ENCODE results near the gene BSN. TPM values are rescaled to one million over a fixed set of nuclear protein-coding genes. Genes with fewer than 3 reads are reported as not detected.
A peak's percentile ranks its signal among the peaks of the same experiment; 100 is the strongest.

BSN gene
- total and polyA plus RNA-seq, 4 donors, result 0.08 to 0.75 (median 0.42) TPM; not detected in 1

DNA sequence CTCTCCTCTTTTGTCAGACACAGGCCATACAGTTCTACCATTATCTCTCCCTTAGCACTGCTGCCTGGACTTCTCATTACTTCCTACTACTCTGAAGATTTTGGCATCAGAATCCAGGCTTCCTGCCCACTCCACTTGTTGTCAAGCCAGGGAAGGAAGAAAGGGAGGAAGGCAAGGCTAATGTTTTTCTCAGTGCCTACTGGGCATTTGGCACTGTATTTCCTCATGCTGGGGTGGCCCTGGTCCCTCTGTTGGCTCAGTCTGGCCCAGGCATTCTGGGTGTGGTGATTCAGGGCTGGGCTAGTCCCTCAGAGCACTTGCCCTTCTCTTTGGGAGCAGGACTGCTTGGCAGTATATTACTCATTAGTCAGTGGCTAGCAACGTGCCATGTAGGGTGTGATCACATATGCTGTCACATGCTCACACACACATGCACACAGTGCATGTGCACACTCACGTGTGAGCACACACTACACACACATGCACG, 52.9 kb downstream of the BSN start:
- no peak for DNase-seq
- Histone ChIP-seq H3K4me1 (ENCODE audit: control insufficient read depth in 1 of 2, insufficient read depth in 2 of 2, low read length in 2 of 2) (no peaks in the 10 kb centered on the region), H3K4me3 (ENCODE audit: low read length in 2 of 2) (no peak overlapping the region), H3K27me3 (ENCODE audit: control insufficient read depth in 1 of 2, insufficient read depth in 2 of 2, low read length in 1 of 2) (no peaks in the 10 kb centered on the region), H3K36me3 (ENCODE audit: control insufficient read depth in 1 of 2, insufficient read depth in 2 of 2, low read length in 1 of 2) (no peaks in the 10 kb centered on the region), H3K27ac (ENCODE audit: low read depth in 1 of 2, low read length in 2 of 2) (no peak overlapping the region), H3K9me3 (ENCODE audit: control insufficient read depth, low read length) (no peaks in the 10 kb centered on the region)
- peak; percentile 34 for ATAC-seq (ENCODE audit: low FRiP score)
- WGBS, 2 donors, result 39 to 46% methylated on average over 3 of the region's 3 CpGs
- intact Hi-C loops (cut with DNase I), result no loop called here

DNA sequence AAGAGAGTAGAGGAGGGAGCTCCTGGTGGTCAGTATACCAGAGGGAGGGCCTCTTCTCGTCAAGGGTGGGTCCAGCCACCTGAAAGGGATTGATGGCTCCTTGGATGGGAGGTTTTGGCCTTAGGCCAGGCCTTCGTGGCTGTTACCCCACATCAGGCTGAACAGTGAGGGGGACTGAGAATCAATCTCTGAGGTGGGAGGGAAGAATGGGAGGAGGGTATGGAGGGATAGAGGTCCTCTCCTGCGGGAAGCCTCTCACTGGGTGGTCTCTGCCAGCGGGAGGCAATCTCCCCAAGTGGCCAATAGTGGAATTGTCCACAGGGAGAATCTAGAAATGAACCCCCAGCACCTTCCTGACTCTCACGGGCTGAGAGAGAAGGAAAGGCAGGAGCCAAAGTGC, 53.5 kb downstream of the BSN start:
- Histone ChIP-seq H3K9me3 (ENCODE audit: control insufficient read depth, low read length) (no peaks in the 10 kb centered on the region), H3K36me3 (ENCODE audit: control insufficient read depth in 1 of 2, insufficient read depth in 2 of 2, low read length in 1 of 2) (no peaks in the 10 kb centered on the region), H3K27me3 (ENCODE audit: control insufficient read depth in 1 of 2, insufficient read depth in 2 of 2, low read length in 1 of 2) (no peaks in the 10 kb centered on the region), H3K27ac (ENCODE audit: low read depth in 1 of 2, low read length in 2 of 2) (no peak overlapping the region), H3K4me1 (ENCODE audit: control insufficient read depth in 1 of 2, insufficient read depth in 2 of 2, low read length in 2 of 2) (no peaks in the 10 kb centered on the region), H3K4me3 (ENCODE audit: low read length in 2 of 2) (no peak overlapping the region)
- WGBS, 2 donors, result 36 to 40% methylated on average over 5 of the region's 5 CpGs
- intact Hi-C loops (cut with DNase I), result no loop called here
- ATAC-seq (ENCODE audit: low FRiP score) (peak; percentile 20), DNase-seq (no peak)

DNA sequence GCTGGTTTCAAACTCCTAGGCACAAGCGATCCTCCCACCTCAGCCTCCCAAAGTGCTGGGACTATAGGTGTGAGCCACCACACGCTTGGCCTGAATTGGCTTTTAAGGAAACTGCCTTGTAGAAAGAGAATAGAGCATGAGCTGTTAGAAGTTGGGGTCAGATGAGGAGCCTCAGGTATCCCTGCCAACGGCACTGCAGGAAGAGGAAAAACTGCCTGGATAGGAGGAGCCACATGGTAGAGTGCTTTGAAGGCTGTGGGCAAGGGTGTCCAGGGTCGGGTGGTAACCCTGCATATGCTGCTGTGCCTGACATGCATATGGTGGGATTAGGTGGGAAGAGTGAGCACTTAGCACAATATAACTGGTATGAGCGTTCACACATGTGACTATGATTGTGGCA, 55.0 kb downstream of the BSN start:
- Histone ChIP-seq H3K27ac (ENCODE audit: low read depth in 1 of 2, low read length in 2 of 2) (no peak overlapping the region), H3K4me3 (ENCODE audit: low read length in 2 of 2) (no peak overlapping the region), H3K27me3 (ENCODE audit: control insufficient read depth in 1 of 2, insufficient read depth in 2 of 2, low read length in 1 of 2) (no peaks in the 10 kb centered on the region), H3K36me3 (ENCODE audit: control insufficient read depth in 1 of 2, insufficient read depth in 2 of 2, low read length in 1 of 2) (no peaks in the 10 kb centered on the region), H3K9me3 (ENCODE audit: control insufficient read depth, low read length) (no peaks in the 10 kb centered on the region), H3K4me1 (ENCODE audit: control insufficient read depth in 1 of 2, insufficient read depth in 2 of 2, low read length in 2 of 2) (no peaks in the 10 kb centered on the region)
- no peak for DNase-seq
- intact Hi-C loops (cut with DNase I), result no loop called here
- WGBS, 2 donors, result 90 to 92% methylated on average over 5 of the region's 5 CpGs
- ATAC-seq (ENCODE audit: low FRiP score), result no peak

DNA sequence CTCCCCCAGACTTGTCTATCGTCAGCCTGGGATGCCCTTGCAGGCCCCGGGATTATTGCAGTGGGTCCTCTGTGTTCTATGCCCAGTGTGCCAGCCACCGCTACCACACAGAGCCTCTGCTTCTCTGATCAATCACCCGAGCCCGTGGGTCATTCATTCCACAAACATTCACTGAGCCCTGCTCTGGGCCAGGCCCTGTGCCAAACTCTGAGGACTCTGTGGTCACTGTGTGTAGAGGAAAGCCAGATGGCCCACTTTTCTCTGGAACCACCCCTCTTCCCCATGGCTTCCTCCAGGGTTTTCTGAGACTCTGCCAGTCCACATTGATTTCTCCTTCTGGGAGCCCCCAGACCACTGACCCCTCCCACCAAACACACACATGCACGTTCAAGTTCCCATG, 55.5 kb downstream of the BSN start:
- Histone ChIP-seq H3K4me1 (ENCODE audit: control insufficient read depth in 1 of 2, insufficient read depth in 2 of 2, low read length in 2 of 2) (no peaks in the 10 kb centered on the region), H3K4me3 (ENCODE audit: low read length in 2 of 2) (no peak overlapping the region), H3K27ac (ENCODE audit: low read depth in 1 of 2, low read length in 2 of 2) (no peak overlapping the region), H3K36me3 (ENCODE audit: control insufficient read depth in 1 of 2, insufficient read depth in 2 of 2, low read length in 1 of 2) (no peaks in the 10 kb centered on the region), H3K9me3 (ENCODE audit: control insufficient read depth, low read length) (no peaks in the 10 kb centered on the region), H3K27me3 (ENCODE audit: control insufficient read depth in 1 of 2, insufficient read depth in 2 of 2, low read length in 1 of 2) (no peaks in the 10 kb centered on the region)
- 66 to 77% methylated on average over 6 of the region's 6 CpGs for WGBS, 2 donors
- DNase-seq (no peak), ATAC-seq (ENCODE audit: low FRiP score) (no peak)
- intact Hi-C loops (cut with DNase I), result no loop called here

DNA sequence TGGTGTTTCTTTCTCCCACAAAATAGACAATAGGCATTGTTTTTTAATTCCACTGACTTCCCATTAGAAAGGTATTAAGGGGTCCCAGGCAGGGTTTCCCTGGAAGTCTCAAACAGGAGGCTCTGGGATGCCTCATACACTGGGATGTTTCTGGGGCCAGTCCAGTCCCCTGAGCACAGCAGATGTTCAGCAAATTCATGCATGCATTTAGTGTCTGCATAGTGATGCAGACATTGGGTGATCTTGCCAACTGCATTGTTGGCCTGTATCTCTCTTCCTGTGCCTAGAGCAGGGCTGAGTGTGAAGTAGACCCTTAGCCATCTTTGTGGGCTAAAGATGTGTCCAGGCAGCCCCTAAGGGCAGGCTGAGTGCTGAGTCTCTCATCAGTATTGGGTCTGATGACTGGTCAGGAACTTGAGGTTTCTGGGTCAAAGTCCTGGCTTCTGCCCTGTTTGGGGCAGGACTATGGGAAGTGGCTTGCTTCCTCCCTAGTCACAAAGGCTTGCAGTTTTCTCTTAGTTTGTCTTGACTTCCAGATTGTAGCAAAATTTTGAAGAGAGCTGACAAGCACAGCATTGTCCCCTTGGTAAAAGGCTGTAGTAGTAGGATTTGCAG, 56.5 kb downstream of the BSN start:
- no peak for DNase-seq
- H3K9me3 ChIP-seq (ENCODE audit: control insufficient read depth, low read length), result no peaks in the 10 kb centered on the region
- ATAC-seq (ENCODE audit: low FRiP score), result no peak
- no peaks in the 10 kb centered on the region for H3K27me3 ChIP-seq (ENCODE audit: control insufficient read depth in 1 of 2, insufficient read depth in 2 of 2, low read length in 1 of 2)
- H3K27ac ChIP-seq (ENCODE audit: low read depth in 1 of 2, low read length in 2 of 2), result no peak overlapping the region
- H3K4me1 ChIP-seq (ENCODE audit: control insufficient read depth in 1 of 2, insufficient read depth in 2 of 2, low read length in 2 of 2), result no peaks in the 10 kb centered on the region
- H3K36me3 ChIP-seq (ENCODE audit: control insufficient read depth in 1 of 2, insufficient read depth in 2 of 2, low read length in 1 of 2), result no peaks in the 10 kb centered on the region
- H3K4me3 ChIP-seq (ENCODE audit: low read length in 2 of 2), result no peak overlapping the region
- intact Hi-C loops (cut with DNase I), result no loop called here

DNA sequence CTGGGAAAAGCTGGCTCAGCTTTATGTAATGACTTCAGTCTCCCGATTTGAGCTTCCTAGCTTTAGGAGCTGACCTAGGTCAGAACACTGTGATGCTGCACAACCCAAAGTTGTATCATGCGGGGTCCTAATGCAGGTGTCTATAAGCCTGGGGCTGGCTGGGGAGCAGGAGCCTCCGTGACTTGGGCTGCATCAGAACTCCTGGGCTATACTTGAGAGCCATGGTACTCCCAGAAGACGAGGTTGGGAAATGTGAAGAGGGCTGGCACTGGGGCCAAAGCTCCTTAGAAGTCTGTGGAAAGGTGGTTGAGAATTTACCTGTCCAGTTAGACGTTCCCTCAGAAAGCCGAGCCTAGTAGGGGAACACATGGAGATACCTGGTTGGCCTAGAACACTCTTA, 57.0 kb downstream of the BSN start:
- Histone ChIP-seq H3K9me3 (ENCODE audit: control insufficient read depth, low read length) (no peaks in the 10 kb centered on the region), H3K27me3 (ENCODE audit: control insufficient read depth in 1 of 2, insufficient read depth in 2 of 2, low read length in 1 of 2) (no peaks in the 10 kb centered on the region), H3K36me3 (ENCODE audit: control insufficient read depth in 1 of 2, insufficient read depth in 2 of 2, low read length in 1 of 2) (no peaks in the 10 kb centered on the region), H3K4me3 (ENCODE audit: low read length in 2 of 2) (no peak overlapping the region), H3K4me1 (ENCODE audit: control insufficient read depth in 1 of 2, insufficient read depth in 2 of 2, low read length in 2 of 2) (no peaks in the 10 kb centered on the region), H3K27ac (ENCODE audit: low read depth in 1 of 2, low read length in 2 of 2) (no peak overlapping the region)
- 70 to 89% methylated on average over 6 of the region's 6 CpGs for WGBS, 2 donors
- intact Hi-C loops (cut with DNase I), result no loop called here
- DNase-seq (no peak), ATAC-seq (ENCODE audit: low FRiP score) (no peak)

DNA sequence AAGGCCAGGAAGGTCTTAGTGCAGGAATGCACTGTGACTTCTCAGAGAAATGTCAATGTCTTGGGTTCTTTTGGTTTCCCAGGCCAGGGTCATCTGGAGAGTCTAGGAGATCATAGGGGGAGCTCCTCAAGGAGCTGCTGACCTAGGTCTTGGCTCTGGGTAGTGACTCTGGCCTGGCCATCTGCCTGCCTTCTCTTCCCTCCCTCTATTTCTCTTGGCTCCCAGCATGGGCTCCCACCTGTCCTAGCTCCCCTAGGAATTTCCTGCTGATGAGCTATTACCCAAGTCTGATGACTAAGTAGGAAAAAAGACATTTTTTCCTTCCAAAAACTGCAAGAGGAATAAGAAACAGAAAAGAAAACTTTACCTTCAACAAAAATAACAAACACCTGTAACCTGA, 57.4 kb downstream of the BSN start:
- Histone ChIP-seq H3K27me3 (ENCODE audit: control insufficient read depth in 1 of 2, insufficient read depth in 2 of 2, low read length in 1 of 2) (no peaks in the 10 kb centered on the region), H3K27ac (ENCODE audit: low read depth in 1 of 2, low read length in 2 of 2) (no peak overlapping the region), H3K4me3 (ENCODE audit: low read length in 2 of 2) (no peak overlapping the region), H3K4me1 (ENCODE audit: control insufficient read depth in 1 of 2, insufficient read depth in 2 of 2, low read length in 2 of 2) (no peaks in the 10 kb centered on the region), H3K9me3 (ENCODE audit: control insufficient read depth, low read length) (no peaks in the 10 kb centered on the region), H3K36me3 (ENCODE audit: control insufficient read depth in 1 of 2, insufficient read depth in 2 of 2, low read length in 1 of 2) (no peaks in the 10 kb centered on the region)
- intact Hi-C loops (cut with DNase I), result no loop called here
- DNase-seq (no peak), ATAC-seq (ENCODE audit: low FRiP score) (no peak)

DNA sequence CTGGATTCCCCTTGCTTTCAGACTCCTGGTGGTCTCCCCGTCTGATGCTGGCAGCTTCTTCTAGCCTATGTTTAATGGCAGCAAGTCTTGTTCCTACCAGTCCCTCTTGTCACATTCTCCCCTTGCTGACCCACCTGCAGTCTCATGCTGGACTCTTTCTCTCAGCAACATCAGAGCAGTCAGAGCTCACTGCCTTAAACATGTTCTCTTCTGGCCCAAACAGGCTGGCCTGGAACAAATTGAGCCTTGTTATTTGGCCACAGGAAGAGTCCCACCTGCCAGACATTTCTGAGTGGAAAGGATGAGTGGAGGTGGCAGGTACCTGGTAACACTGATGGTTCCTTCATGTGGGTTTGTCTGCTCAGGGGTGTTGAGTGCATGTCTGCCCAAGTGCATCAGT, 60.7 kb downstream of the BSN start:
- ATAC-seq (ENCODE audit: low FRiP score) (no peak), DNase-seq (no peak)
- intact Hi-C loops (cut with DNase I), result no loop called here
- Histone ChIP-seq H3K27me3 (ENCODE audit: control insufficient read depth in 1 of 2, insufficient read depth in 2 of 2, low read length in 1 of 2) (no peaks in the 10 kb centered on the region), H3K9me3 (ENCODE audit: control insufficient read depth, low read length) (no peaks in the 10 kb centered on the region), H3K4me1 (ENCODE audit: control insufficient read depth in 1 of 2, insufficient read depth in 2 of 2, low read length in 2 of 2) (no peaks in the 10 kb centered on the region), H3K36me3 (ENCODE audit: control insufficient read depth in 1 of 2, insufficient read depth in 2 of 2, low read length in 1 of 2) (no peaks in the 10 kb centered on the region), H3K4me3 (ENCODE audit: low read length in 2 of 2) (no peak overlapping the region), H3K27ac (ENCODE audit: low read depth in 1 of 2, low read length in 2 of 2) (no peak overlapping the region)
- 86 to 91% methylated on average over 1 of the region's 1 CpG for WGBS, 2 donors

DNA sequence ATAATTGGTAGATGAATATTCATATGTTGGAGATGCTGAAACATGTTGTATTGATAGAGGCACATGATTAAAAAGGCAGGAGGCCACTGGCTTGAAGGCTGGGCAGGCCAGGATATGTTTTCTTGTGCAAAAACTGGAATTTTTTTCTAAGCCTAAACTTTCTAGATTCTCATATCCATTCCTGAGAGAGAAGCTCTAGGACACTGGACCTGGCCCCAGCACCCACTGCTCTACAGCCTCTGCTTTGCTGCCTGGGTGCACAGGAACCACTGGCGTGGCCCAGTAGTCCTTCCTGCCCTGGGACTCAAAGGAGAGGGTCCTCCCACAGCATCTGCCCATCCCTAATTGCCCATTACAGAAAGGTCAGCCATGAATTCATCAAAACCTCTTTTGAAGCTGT, 61.8 kb downstream of the BSN start:
- intact Hi-C loops (cut with DNase I), result no loop called here
- Histone ChIP-seq H3K4me3 (ENCODE audit: low read length in 2 of 2) (no peak overlapping the region), H3K36me3 (ENCODE audit: control insufficient read depth in 1 of 2, insufficient read depth in 2 of 2, low read length in 1 of 2) (no peaks in the 10 kb centered on the region), H3K4me1 (ENCODE audit: control insufficient read depth in 1 of 2, insufficient read depth in 2 of 2, low read length in 2 of 2) (no peaks in the 10 kb centered on the region), H3K27me3 (ENCODE audit: control insufficient read depth in 1 of 2, insufficient read depth in 2 of 2, low read length in 1 of 2) (no peaks in the 10 kb centered on the region), H3K27ac (ENCODE audit: low read depth in 1 of 2, low read length in 2 of 2) (no peak overlapping the region), H3K9me3 (ENCODE audit: control insufficient read depth, low read length) (no peaks in the 10 kb centered on the region)
- DNase-seq, result no peak
- ATAC-seq (ENCODE audit: low FRiP score), result no peak
- 86 to 88% methylated on average over 1 of the region's 1 CpG for WGBS, 2 donors
